ENCODE data around the gene LIG4.
A peak's percentile ranks its signal among the peaks of the same experiment; 100 is the strongest.
"Not testable (repeated sequence)": the region's sequence is repeated elsewhere in the genome, so short reads cannot be mapped to it uniquely, and the experiment has no call there.

Gene LIG4

DNA sequence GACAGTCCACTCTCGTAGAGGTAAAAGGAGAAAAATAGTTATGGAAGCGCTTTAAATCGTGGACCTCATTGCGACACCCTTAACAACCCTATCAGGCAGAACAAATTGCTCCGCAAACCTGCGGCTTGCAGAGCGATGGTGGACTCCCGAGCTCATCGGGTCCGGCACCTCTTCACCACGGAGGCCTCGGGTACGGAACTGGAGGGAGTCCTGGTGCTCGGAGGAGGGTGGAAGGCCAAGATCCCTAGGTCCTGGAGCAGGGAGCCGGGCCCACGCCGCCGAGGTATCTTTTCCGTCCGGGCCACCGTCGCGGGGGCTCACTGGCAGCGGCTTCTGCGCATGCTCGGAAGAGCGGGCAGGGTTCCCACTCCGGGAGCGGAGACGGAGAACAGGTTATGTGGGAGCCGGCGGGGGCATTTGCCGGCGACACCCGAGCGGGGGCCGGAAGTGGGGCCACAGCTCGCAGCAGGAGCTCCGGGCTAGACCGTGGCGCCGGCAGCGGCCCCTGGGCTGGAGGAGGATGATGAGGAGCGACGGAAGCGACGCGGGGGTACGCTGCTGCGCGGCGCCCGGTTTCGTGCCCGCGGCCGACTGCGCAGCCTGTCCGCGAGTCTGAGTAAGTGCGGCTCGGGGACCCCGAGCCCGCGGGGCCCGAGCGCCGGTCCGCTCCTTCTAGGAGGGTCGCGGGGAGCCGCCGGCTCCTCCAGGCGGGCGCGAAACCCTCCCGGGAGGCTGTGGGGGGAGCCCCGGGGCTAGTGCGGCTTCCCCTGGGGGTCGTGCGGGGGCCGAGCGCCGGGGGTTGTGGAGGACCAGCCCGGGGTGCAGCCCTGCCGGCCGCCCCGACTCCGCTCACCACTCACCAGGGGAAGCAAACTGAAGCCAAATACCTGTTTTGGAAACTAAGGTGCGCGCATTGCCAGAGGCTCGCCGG, 3.0 kb upstream of the LIG4 start, which contains the start of gene ABHD13:
TSS of gene ABHD13 (plus strand) at position 349 of the 931 bp plus-strand sequence. CDS start 10,827 bp downstream, outside the sequence.
- peak within 1 kb of the TSS; percentile 99 for H3K4me3 ChIP-seq (ENCODE audit: low read length)
- no peaks in the 10 kb centered on the region for H3K27me3 ChIP-seq (ENCODE audit: control insufficient read depth, insufficient read depth, low read length)
- peaks cover 29% of the 10 kb centered on the region for H3K4me1 ChIP-seq (ENCODE audit: control insufficient read depth, insufficient read depth, low read length)
- H3K9ac ChIP-seq (ENCODE audit: low read depth, low read length): peak within 1 kb of the TSS; percentile 99
- H3K36me3 ChIP-seq (ENCODE audit: insufficient read depth, low read length): no peaks in the 10 kb centered on the region
- H3K9me3 ChIP-seq (replicated peaks; ENCODE audit: low read length): no peaks in the 10 kb centered on the region
- peak within 1 kb of the TSS; percentile 95 for H3K4me2 ChIP-seq (ENCODE audit: low read length)

DNA sequence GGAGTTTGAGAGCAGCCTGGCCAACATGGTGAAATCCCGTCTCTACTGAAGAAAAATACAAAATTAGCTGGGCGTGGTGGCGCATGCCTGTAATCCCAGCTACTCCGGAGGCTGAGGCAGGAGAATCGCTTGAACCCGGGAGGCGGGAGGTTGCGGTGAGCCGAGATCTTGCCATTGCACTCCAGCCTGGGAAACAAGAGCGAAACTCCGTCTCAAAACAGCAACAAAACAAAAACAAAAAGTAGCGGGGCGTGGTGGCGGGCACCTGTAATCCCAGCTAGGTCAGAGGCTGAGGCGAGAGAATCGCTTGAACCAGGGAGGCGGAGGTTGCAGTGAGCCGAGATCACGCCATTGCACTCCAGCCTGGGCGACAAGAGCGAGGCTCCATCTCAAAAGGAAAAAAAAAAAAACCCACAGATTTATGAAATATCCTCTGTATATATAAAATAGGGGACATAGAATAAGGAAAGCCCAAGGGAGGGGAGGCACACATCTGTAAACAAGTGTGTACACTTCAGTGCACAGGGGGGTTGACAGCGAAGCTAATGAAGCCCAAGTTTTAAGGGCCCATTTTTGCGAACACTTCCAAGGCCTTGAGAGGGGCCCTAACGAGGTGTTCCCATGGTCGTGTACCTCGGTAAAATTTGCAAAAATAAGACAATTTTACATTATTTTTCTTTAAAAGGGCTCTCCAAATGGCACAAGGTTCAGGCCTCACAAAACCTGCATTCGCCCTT, 2.1 kb upstream of the LIG4 start:
- H3K4me2 ChIP-seq (ENCODE audit: low read length): peak overlapping the region; percentile 95
- H3K27me3 ChIP-seq (ENCODE audit: control insufficient read depth, insufficient read depth, low read length); H3K9me3 ChIP-seq (replicated peaks; ENCODE audit: low read length); H3K36me3 ChIP-seq (ENCODE audit: insufficient read depth, low read length): not testable (repeated sequence)
- H3K4me3 ChIP-seq (ENCODE audit: low read length): peak overlapping the region; percentile 99
- H3K4me1 ChIP-seq (ENCODE audit: control insufficient read depth, insufficient read depth, low read length): peaks cover 29% of the 10 kb centered on the region
- H3K9ac ChIP-seq (ENCODE audit: low read depth, low read length): peak overlapping the region; percentile 99

DNA sequence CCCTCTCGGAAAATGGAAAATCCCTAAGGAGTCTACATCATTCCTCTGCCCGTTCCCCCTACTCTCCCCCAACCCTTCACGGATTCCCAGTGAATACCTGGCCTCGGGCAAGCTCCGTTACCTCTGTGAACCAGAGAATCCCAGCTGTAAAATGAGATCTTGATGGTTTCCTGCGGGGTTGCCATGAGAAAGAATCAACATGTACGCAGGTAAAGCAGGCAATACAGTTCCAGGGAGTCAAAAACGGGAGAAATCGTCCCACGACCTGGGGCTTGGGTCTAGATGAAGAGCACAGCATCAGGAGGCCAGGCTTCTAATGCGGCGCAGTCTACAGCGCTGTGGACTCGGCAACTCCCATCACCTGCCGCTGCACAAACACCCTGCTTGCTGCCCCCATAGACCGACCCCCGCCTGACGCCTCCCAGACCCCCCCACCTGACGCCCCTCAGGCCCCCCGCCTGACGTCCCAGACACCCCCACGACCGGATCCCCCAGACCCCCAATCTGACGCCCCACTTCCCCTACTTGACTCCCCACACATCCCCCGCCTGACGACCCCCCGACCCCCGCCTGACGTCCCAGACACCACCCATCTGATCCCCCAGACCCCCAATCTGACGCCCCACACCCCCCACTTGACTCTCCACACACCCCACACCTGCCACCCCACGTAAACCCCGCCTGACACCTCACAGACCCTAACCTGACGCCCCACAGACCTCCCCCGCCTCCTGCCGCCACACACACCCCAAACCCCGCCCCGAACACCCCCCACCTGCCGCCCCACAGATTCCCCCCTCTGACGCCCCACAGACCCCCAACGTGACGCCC, 680 bp downstream of the LIG4 start:
- Histone ChIP-seq H3K9ac (ENCODE audit: low read depth, low read length) (peak overlapping the region; percentile 60), H3K27me3 (ENCODE audit: control insufficient read depth, insufficient read depth, low read length) (no peaks in the 10 kb centered on the region), H3K9me3 (replicated peaks; ENCODE audit: low read length) (no peaks in the 10 kb centered on the region), H3K4me3 (ENCODE audit: low read length) (peak overlapping the region; percentile 72), H3K4me2 (ENCODE audit: low read length) (peak overlapping the region; percentile 89), H3K4me1 (ENCODE audit: control insufficient read depth, insufficient read depth, low read length) (peaks cover 22% of the 10 kb centered on the region), H3K36me3 (ENCODE audit: insufficient read depth, low read length) (peaks cover 12% of the 10 kb centered on the region)

DNA sequence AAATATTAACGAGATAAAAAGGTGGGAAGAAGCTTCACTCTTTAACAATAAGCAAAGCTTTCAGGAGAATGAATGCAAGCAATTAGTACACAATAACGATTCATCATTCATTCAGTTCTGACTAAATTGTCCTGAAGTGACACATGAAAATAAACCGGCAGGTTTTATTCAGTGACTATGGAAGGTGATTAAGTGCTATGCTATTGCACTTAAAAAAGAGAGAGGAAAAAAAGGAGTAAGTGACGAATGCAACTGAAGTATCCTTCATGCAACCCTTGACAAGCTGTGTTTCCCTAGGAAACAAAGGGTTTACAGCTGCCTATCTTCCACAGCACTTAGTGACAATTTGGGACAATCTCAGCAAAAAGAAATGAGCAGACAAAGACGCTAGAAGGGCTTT, 1.4 kb downstream of the LIG4 start:
- H3K9ac ChIP-seq (ENCODE audit: low read depth, low read length): peak overlapping the region; percentile 60
- no peaks in the 10 kb centered on the region for H3K9me3 ChIP-seq (replicated peaks; ENCODE audit: low read length)
- peak overlapping the region; percentile 68 for H3K4me3 ChIP-seq (ENCODE audit: low read length)
- H3K27me3 ChIP-seq (ENCODE audit: control insufficient read depth, insufficient read depth, low read length): no peaks in the 10 kb centered on the region
- H3K4me2 ChIP-seq (ENCODE audit: low read length): peak overlapping the region; percentile 89
- H3K36me3 ChIP-seq (ENCODE audit: insufficient read depth, low read length): peaks cover 20% of the 10 kb centered on the region
- H3K4me1 ChIP-seq (ENCODE audit: control insufficient read depth, insufficient read depth, low read length): peaks cover 16% of the 10 kb centered on the region

DNA sequence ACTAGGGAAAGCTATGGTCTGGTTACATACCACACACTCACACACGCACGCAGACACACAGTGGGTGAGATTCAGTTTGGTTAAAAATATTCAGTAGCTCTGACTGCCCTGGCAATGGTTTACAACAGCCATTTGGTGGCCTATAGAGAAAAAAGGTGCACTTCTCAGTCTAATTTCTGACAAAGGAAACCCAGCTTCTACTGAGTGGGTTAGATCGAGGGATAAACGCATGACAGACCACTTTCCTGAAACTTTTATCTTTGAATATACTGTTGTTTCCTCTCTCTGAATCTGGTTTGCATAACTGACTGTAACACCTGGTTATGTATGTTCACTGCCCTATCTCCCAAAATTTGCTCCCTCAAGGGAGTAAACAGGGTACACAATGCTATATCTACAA, 2.5 kb downstream of the LIG4 start:
- H3K9ac ChIP-seq (ENCODE audit: low read depth, low read length): no peak overlapping the region
- no peak overlapping the region for H3K4me2 ChIP-seq (ENCODE audit: low read length)
- H3K9me3 ChIP-seq (replicated peaks; ENCODE audit: low read length): no peaks in the 10 kb centered on the region
- H3K27me3 ChIP-seq (ENCODE audit: control insufficient read depth, insufficient read depth, low read length): no peaks in the 10 kb centered on the region
- H3K4me1 ChIP-seq (ENCODE audit: control insufficient read depth, insufficient read depth, low read length): peaks cover 16% of the 10 kb centered on the region
- H3K36me3 ChIP-seq (ENCODE audit: insufficient read depth, low read length): peaks cover 21% of the 10 kb centered on the region
- H3K4me3 ChIP-seq (ENCODE audit: low read length): no peak overlapping the region

DNA sequence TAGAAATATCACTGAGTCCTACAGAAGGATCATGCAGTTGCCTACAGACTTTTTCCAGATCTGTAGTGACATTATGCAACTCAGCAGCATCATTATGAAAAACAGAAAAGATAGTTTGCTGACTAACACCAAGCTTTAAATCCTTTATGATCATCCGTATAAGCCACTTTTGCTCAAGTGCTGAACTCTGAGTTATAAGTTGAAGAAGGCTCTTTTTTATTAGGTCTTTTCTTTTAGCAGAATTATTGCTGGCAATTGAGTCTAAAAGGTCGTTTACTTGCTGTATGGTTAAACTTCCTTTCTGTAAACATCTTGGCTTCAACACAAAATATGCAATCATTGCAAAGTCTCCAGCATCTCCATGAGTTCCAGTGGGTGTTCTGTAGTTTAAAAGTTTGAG, 4.8 kb downstream of the LIG4 start:
- no peak overlapping the region for H3K4me3 ChIP-seq (ENCODE audit: low read length)
- no peak overlapping the region for H3K9ac ChIP-seq (ENCODE audit: low read depth, low read length)
- peaks cover 6% of the 10 kb centered on the region for H3K4me1 ChIP-seq (ENCODE audit: control insufficient read depth, insufficient read depth, low read length)
- H3K4me2 ChIP-seq (ENCODE audit: low read length): no peak overlapping the region
- H3K36me3 ChIP-seq (ENCODE audit: insufficient read depth, low read length): peaks cover 21% of the 10 kb centered on the region
- H3K27me3 ChIP-seq (ENCODE audit: control insufficient read depth, insufficient read depth, low read length): no peaks in the 10 kb centered on the region
- no peaks in the 10 kb centered on the region for H3K9me3 ChIP-seq (replicated peaks; ENCODE audit: low read length)

DNA sequence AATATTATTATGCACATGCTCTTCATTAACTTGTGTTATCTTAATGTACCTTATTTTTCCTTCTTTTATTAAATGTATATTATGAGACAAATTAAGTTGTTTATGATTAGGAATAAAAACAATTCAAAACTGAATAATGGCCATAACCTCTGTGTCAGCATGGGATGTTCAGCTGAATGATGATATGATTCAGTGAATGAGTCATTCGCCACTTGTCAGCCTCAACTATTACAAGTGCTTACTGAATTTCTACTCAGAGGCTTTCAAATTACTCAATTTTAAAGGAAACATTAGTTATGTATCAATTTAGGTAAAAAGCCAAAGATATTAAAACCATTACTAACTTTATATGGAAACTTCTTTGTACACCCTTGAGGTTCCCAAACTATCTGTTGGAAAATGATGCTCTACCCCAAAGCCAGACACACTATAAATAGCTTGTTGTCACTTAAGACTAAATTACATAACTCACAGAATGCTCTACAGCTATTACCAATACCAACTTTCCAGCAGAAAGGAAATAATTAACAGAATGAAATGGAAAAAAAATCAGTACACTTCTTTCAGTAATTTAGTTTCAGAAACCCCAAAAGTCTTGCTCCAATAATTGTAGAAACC, 14.4 kb downstream of the LIG4 start:
- Histone ChIP-seq H3K27me3 (ENCODE audit: control insufficient read depth, insufficient read depth, low read length) (peaks cover 13% of the 10 kb centered on the region), H3K4me1 (ENCODE audit: control insufficient read depth, insufficient read depth, low read length) (no peaks in the 10 kb centered on the region), H3K36me3 (ENCODE audit: insufficient read depth, low read length) (no peaks in the 10 kb centered on the region), H3K9me3 (replicated peaks; ENCODE audit: low read length) (no peaks in the 10 kb centered on the region), H3K4me3 (ENCODE audit: low read length) (no peak overlapping the region), H3K9ac (ENCODE audit: low read depth, low read length) (no peak overlapping the region), H3K4me2 (ENCODE audit: low read length) (no peak overlapping the region)

DNA sequence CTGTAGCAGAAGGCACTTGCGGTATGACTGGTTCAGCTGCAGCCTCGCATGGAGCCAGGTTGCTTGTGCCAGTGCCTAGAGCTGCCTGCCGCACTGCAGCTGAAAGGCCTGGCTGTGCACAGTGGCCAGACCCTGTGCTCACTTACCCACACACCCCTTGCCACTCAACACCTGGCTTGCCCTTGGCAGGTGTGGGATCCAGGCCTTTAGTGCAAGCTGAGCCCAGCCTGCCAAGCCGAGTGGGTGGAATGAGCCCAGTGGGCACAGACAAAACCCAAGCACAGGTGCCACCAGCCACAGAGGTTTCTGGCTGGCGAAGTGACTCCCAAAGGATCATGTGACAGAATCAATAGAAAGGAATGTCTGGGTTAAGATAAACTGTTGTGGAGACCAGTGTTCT, 19.5 kb downstream of the LIG4 start:
- no peaks in the 10 kb centered on the region for H3K4me1 ChIP-seq (ENCODE audit: control insufficient read depth, insufficient read depth, low read length)
- no peaks in the 10 kb centered on the region for H3K36me3 ChIP-seq (ENCODE audit: insufficient read depth, low read length)
- H3K4me2 ChIP-seq (ENCODE audit: low read length): no peak overlapping the region
- peaks cover 8% of the 10 kb centered on the region for H3K27me3 ChIP-seq (ENCODE audit: control insufficient read depth, insufficient read depth, low read length)
- peaks cover 5% of the 10 kb centered on the region for H3K9me3 ChIP-seq (replicated peaks; ENCODE audit: low read length)
- H3K9ac ChIP-seq (ENCODE audit: low read depth, low read length): no peak overlapping the region
- no peak overlapping the region for H3K4me3 ChIP-seq (ENCODE audit: low read length)

DNA sequence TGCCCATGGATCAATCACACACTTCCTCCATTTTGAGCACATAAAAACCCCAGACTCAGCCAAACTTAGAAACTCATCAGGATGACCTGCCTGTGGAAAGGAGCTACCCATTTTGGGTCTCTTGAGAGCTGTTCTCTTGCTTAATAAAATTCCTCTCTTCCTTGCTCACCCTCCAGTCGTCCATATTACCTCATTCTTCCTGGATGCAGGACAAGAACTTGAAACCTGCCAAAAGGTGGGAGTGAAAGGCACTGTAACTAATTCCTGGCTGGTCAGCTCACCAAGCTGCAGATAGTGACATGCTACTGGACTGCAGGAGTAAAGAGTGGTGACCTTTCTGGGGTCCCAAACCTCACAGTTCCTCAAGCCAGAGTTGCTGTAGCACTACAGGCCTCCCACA, 20.2 kb downstream of the LIG4 start:
- Histone ChIP-seq H3K4me2 (ENCODE audit: low read length) (no peak overlapping the region), H3K9ac (ENCODE audit: low read depth, low read length) (no peak overlapping the region), H3K4me3 (ENCODE audit: low read length) (no peak overlapping the region), H3K9me3 (replicated peaks; ENCODE audit: low read length) (peaks cover 5% of the 10 kb centered on the region), H3K36me3 (ENCODE audit: insufficient read depth, low read length) (no peaks in the 10 kb centered on the region), H3K27me3 (ENCODE audit: control insufficient read depth, insufficient read depth, low read length) (peaks cover 8% of the 10 kb centered on the region), H3K4me1 (ENCODE audit: control insufficient read depth, insufficient read depth, low read length) (no peaks in the 10 kb centered on the region)

DNA sequence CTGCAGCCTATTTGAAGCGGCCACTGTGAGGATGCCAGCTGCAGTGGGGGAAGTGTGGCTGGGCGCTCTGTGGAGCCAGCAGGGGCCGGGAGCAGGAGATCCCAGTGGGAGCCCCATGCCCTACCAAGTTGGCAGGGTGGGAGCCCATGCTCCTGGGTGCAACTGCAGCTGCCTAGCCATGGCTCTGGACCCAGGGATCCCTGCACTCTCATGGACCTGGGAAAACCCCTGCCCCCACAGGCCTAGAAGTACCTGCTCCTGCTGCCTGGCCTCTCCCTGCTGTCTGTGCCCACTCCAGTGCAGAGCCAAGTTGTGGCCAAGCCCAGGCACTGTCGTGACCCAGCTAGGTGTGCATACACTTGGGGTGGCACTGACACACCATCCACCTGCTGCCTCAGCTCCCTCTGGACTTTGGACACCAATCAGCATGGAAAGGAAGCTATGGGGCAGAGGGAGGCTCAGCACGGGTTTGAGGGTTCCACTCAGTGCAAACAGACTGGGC, 20.9 kb downstream of the LIG4 start:
- Histone ChIP-seq H3K9me3 (replicated peaks; ENCODE audit: low read length) (peaks cover 5% of the 10 kb centered on the region), H3K4me1 (ENCODE audit: control insufficient read depth, insufficient read depth, low read length) (no peaks in the 10 kb centered on the region), H3K9ac (ENCODE audit: low read depth, low read length) (no peak overlapping the region), H3K27me3 (ENCODE audit: control insufficient read depth, insufficient read depth, low read length) (peaks cover 8% of the 10 kb centered on the region), H3K4me3 (ENCODE audit: low read length) (no peak overlapping the region), H3K36me3 (ENCODE audit: insufficient read depth, low read length) (no peaks in the 10 kb centered on the region), H3K4me2 (ENCODE audit: low read length) (no peak overlapping the region)

All from skeletal muscle satellite cell (primary cell).